ENCODE measurements around the gene LDLRAD4.

Gene LDLRAD4

GRCh38 chr18:13482618-13482945, 264.0 kb downstream of the LDLRAD4 start:
- Histone ChIP-seq H3K27ac (no peak overlapping the region), H3K36me3 (no peaks in the 10 kb centered on the region), H3K4me3 (ENCODE audit: low read depth, low read length) (no peak overlapping the region), H3K27me3 (ENCODE audit: insufficient read depth, low read depth, severe bottlenecking) (no peaks in the 10 kb centered on the region), H3K9me3 (ENCODE audit: severe bottlenecking) (peaks cover 2% of the 10 kb centered on the region)
- DNase-seq: no peak
- TF ChIP-seq, protein P1, sequence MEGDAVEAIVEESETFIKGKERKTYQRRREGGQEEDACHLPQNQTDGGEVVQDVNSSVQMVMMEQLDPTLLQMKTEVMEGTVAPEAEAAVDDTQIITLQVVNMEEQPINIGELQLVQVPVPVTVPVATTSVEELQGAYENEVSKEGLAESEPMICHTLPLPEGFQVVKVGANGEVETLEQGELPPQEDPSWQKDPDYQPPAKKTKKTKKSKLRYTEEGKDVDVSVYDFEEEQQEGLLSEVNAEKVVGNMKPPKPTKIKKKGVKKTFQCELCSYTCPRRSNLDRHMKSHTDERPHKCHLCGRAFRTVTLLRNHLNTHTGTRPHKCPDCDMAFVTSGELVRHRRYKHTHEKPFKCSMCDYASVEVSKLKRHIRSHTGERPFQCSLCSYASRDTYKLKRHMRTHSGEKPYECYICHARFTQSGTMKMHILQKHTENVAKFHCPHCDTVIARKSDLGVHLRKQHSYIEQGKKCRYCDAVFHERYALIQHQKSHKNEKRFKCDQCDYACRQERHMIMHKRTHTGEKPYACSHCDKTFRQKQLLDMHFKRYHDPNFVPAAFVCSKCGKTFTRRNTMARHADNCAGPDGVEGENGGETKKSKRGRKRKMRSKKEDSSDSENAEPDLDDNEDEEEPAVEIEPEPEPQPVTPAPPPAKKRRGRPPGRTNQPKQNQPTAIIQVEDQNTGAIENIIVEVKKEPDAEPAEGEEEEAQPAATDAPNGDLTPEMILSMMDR (IDR thresholded peaks at IDR 0.05; ENCODE audit: low read depth, low read length): no peak

DNA sequence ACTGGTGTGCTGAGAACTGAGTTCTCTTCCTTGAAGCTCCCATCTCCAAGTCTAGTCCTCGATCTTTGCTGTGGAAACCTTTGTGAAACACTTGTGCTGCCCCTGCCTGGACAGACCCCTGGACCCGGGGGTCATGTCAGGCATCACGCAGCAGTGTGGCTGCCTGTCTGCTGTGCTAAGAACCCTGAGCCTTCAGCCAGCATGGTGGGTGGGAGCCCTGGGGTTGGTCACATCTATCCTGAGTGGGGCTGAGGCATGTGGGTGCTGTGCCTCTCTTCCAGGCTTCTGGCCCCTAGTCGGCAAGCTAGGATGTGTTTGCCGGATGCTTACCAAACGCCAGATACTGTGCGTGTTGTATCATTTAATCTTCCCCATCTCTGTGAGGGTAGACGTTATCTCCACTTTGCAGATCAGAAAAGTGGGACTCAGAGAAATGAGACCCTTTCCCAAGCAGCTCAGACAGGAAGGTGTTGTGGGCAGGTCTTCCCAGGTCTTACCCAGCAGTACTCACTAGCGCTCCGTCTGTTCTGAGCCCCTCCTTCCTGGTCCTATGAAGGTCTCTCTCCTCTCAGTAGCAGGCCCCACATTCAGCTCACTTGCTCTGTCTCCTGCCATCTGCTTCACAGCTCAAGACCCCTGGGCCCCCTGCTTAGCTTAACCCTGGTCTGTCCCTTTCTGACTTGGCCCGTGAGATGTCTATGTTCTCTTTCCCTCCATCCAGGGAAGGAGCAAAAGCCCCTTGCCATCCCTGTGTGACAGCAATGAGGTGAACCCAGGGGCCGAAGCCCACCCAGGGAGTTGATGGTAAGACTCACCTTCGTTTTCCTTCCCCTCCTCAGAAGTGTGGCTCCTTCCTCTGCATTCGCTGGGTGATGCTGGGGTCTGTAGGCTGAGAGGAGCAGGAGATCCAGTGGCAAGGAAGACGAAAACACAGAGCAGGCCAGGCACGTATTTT, 265.0 kb downstream of the LDLRAD4 start:
- TF ChIP-seq, protein P1 (IDR thresholded peaks at IDR 0.05; ENCODE audit: low read depth, low read length): no peak
- Histone ChIP-seq H3K36me3 (no peaks in the 10 kb centered on the region), H3K9me3 (ENCODE audit: severe bottlenecking) (peaks cover 2% of the 10 kb centered on the region), H3K27ac (no peak overlapping the region), H3K4me3 (ENCODE audit: low read depth, low read length) (no peak overlapping the region), H3K27me3 (ENCODE audit: insufficient read depth, low read depth, severe bottlenecking) (no peaks in the 10 kb centered on the region)
- peak; percentile 32 for DNase-seq

- H3K9me3 ChIP-seq (ENCODE audit: severe bottlenecking): peaks cover 2% of the 10 kb centered on the region
- no peak overlapping the region for H3K27ac ChIP-seq
- H3K36me3 ChIP-seq: no peaks in the 10 kb centered on the region
- TF ChIP-seq, protein P1 (IDR thresholded peaks at IDR 0.05; ENCODE audit: low read depth, low read length): no peak
- H3K27me3 ChIP-seq (ENCODE audit: insufficient read depth, low read depth, severe bottlenecking): no peaks in the 10 kb centered on the region
- DNase-seq: no peak
- H3K4me3 ChIP-seq (ENCODE audit: low read depth, low read length): no peak overlapping the region
These were observed 266.6 kb downstream of the LDLRAD4 start for GRCh38 chr18:13485182-13485581.

DNA sequence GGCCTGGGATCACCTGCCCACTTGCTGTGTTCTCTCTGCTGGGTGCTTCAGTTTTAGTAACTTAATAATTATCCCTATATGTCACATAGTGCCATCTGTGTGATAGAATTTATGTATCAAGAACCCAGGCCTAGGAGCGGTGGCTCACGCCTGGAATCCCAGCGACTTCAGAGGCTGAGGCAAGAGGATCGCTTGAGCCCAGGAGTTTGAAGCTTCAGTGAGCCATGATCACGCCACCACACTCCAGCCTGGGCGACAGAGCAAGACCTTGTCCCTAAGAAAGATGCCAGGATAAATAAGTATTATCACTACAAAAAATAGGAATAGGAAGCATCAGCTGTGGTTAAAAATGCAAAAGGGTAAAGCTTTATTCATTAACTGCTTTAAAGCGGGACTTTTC, 267.0 kb downstream of the LDLRAD4 start:
- Histone ChIP-seq H3K27ac (no peak overlapping the region), H3K27me3 (ENCODE audit: insufficient read depth, low read depth, severe bottlenecking) (no peaks in the 10 kb centered on the region), H3K4me3 (ENCODE audit: low read depth, low read length) (no peak overlapping the region), H3K9me3 (ENCODE audit: severe bottlenecking) (peaks cover 2% of the 10 kb centered on the region), H3K36me3 (no peaks in the 10 kb centered on the region)
- TF ChIP-seq, protein P1 (IDR thresholded peaks at IDR 0.05; ENCODE audit: low read depth, low read length): no peak
- DNase-seq: no peak

DNA sequence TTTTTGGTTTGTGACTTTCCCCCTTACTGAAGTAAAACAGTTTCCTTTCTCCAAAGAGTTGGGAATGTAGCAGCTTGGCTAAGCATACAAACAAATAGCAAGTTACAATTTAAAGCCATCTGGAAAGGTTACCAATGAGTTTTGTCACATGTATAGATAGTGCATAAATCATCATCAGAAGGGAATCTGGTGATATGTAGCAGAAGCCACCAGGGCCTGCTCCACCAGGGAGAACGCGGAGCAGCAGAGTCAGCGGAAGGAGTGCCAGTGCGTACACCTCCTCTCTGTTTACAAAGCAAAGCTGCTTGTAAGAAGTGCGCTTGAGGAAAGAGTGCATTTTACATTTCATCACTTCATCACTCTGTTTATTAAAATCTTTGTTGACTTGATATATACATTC, 267.7 kb downstream of the LDLRAD4 start:
- H3K27me3 ChIP-seq (ENCODE audit: insufficient read depth, low read depth, severe bottlenecking): no peaks in the 10 kb centered on the region
- TF ChIP-seq, protein P1 (IDR thresholded peaks at IDR 0.05; ENCODE audit: low read depth, low read length): no peak
- H3K4me3 ChIP-seq (ENCODE audit: low read depth, low read length): no peak overlapping the region
- H3K27ac ChIP-seq: no peak overlapping the region
- H3K36me3 ChIP-seq: no peaks in the 10 kb centered on the region
- peaks cover 2% of the 10 kb centered on the region for H3K9me3 ChIP-seq (ENCODE audit: severe bottlenecking)
- no peak for DNase-seq

Data from WERI-Rb-1 (cell line).